ENCODE measurements around the gene CFAP221.

The CFAP221 gene

GRCh38 chr2:119521433-119522050 lies 22.7 kb upstream of the CFAP221 start:
- H3F3A ChIP-seq (ENCODE audit: low read depth): no peaks in the 10 kb centered on the region

GRCh38 chr2:119522671-119523070 lies 21.6 kb upstream of the CFAP221 start:
- Histone ChIP-seq H3F3A (ENCODE audit: low read depth) (no peaks in the 10 kb centered on the region), H3K4me2 (ENCODE audit: low read depth, low read length, poor library complexity, severe bottlenecking) (no peak overlapping the region), H3K4me3 (ENCODE audit: low read length, poor library complexity, severe bottlenecking) (no peak overlapping the region), H4K20me1 (ENCODE audit: insufficient read depth, low read length, poor library complexity, severe bottlenecking) (no peaks in the 10 kb centered on the region), H3K79me2 (ENCODE audit: insufficient read depth, low read length) (no peaks in the 10 kb centered on the region), H2AFZ (ENCODE audit: low read length) (no peak overlapping the region), H3K9me2 (replicated peaks; ENCODE audit: low read depth, low read length) (no peaks in the 10 kb centered on the region), H3K9ac (ENCODE audit: low read depth, low read length, poor library complexity, severe bottlenecking) (no peak overlapping the region), H3K9me3 (ENCODE audit: insufficient read depth, low read depth, low read length) (no peaks in the 10 kb centered on the region), H3K27me3 (ENCODE audit: insufficient read depth, low read length, poor library complexity, severe bottlenecking) (no peaks in the 10 kb centered on the region), H3K4me1 (ENCODE audit: insufficient read depth, low read length, poor library complexity, severe bottlenecking) (no peaks in the 10 kb centered on the region), H3K36me3 (ENCODE audit: insufficient read depth, low read length) (no peaks in the 10 kb centered on the region)
- TF ChIP-seq, protein P1, sequence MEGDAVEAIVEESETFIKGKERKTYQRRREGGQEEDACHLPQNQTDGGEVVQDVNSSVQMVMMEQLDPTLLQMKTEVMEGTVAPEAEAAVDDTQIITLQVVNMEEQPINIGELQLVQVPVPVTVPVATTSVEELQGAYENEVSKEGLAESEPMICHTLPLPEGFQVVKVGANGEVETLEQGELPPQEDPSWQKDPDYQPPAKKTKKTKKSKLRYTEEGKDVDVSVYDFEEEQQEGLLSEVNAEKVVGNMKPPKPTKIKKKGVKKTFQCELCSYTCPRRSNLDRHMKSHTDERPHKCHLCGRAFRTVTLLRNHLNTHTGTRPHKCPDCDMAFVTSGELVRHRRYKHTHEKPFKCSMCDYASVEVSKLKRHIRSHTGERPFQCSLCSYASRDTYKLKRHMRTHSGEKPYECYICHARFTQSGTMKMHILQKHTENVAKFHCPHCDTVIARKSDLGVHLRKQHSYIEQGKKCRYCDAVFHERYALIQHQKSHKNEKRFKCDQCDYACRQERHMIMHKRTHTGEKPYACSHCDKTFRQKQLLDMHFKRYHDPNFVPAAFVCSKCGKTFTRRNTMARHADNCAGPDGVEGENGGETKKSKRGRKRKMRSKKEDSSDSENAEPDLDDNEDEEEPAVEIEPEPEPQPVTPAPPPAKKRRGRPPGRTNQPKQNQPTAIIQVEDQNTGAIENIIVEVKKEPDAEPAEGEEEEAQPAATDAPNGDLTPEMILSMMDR (conservative IDR thresholded peaks at IDR 0.05; ENCODE audit: low read length): no peak
- no peak for TF ChIP-seq EZH2phosphoT487 (IDR thresholded peaks at IDR 0.05; ENCODE audit: borderline replicate concordance)

More at GRCh38 chr2:119521433-119522050, 22.7 kb upstream of the CFAP221 start:
- H3K9me2 ChIP-seq (replicated peaks; ENCODE audit: low read depth, low read length): no peaks in the 10 kb centered on the region
- H3K4me3 ChIP-seq (ENCODE audit: low read length, poor library complexity, severe bottlenecking): no peak overlapping the region
- no peaks in the 10 kb centered on the region for H3K4me1 ChIP-seq (ENCODE audit: insufficient read depth, low read length, poor library complexity, severe bottlenecking)
- H3K36me3 ChIP-seq (ENCODE audit: insufficient read depth, low read length): no peaks in the 10 kb centered on the region
- TF ChIP-seq, protein P1 (conservative IDR thresholded peaks at IDR 0.05; ENCODE audit: low read length): no peak
- TF ChIP-seq EZH2phosphoT487 (IDR thresholded peaks at IDR 0.05; ENCODE audit: borderline replicate concordance): no peak
- H3K27me3 ChIP-seq (ENCODE audit: insufficient read depth, low read length, poor library complexity, severe bottlenecking): no peaks in the 10 kb centered on the region
- H3K79me2 ChIP-seq (ENCODE audit: insufficient read depth, low read length): no peaks in the 10 kb centered on the region
- no peak overlapping the region for H3K9ac ChIP-seq (ENCODE audit: low read depth, low read length, poor library complexity, severe bottlenecking)
- H3K9me3 ChIP-seq (ENCODE audit: insufficient read depth, low read depth, low read length): no peaks in the 10 kb centered on the region
- no peak overlapping the region for H2AFZ ChIP-seq (ENCODE audit: low read length)
- H3K4me2 ChIP-seq (ENCODE audit: low read depth, low read length, poor library complexity, severe bottlenecking): no peak overlapping the region
- no peaks in the 10 kb centered on the region for H4K20me1 ChIP-seq (ENCODE audit: insufficient read depth, low read length, poor library complexity, severe bottlenecking)

- Histone ChIP-seq H3K4me3 (ENCODE audit: low read length, poor library complexity, severe bottlenecking) (no peak overlapping the region), H3K4me1 (ENCODE audit: insufficient read depth, low read length, poor library complexity, severe bottlenecking) (no peaks in the 10 kb centered on the region), H3K27me3 (ENCODE audit: insufficient read depth, low read length, poor library complexity, severe bottlenecking) (no peaks in the 10 kb centered on the region), H3K9me2 (replicated peaks; ENCODE audit: low read depth, low read length) (no peaks in the 10 kb centered on the region), H4K20me1 (ENCODE audit: insufficient read depth, low read length, poor library complexity, severe bottlenecking) (no peaks in the 10 kb centered on the region), H3K36me3 (ENCODE audit: insufficient read depth, low read length) (no peaks in the 10 kb centered on the region), H3K9ac (ENCODE audit: low read depth, low read length, poor library complexity, severe bottlenecking) (no peak overlapping the region), H3F3A (ENCODE audit: low read depth) (no peaks in the 10 kb centered on the region), H3K4me2 (ENCODE audit: low read depth, low read length, poor library complexity, severe bottlenecking) (no peak overlapping the region), H2AFZ (ENCODE audit: low read length) (no peak overlapping the region), H3K9me3 (ENCODE audit: insufficient read depth, low read depth, low read length) (no peaks in the 10 kb centered on the region), H3K79me2 (ENCODE audit: insufficient read depth, low read length) (no peaks in the 10 kb centered on the region)
- no peak for TF ChIP-seq EZH2phosphoT487 (IDR thresholded peaks at IDR 0.05; ENCODE audit: borderline replicate concordance)
- TF ChIP-seq, protein P1 (conservative IDR thresholded peaks at IDR 0.05; ENCODE audit: low read length): no peak
Observed at GRCh38 chr2:119523383-119523951, 20.8 kb upstream of the CFAP221 start.
